ENCODE results near the gene RNU1-1.
A peak's percentile ranks its signal among the peaks of the same experiment; 100 is the strongest.
"Not testable (repeated sequence)": the region's sequence is repeated elsewhere in the genome, so short reads cannot be mapped to it uniquely, and the experiment has no call there.

RNU1-1 gene

DNA sequence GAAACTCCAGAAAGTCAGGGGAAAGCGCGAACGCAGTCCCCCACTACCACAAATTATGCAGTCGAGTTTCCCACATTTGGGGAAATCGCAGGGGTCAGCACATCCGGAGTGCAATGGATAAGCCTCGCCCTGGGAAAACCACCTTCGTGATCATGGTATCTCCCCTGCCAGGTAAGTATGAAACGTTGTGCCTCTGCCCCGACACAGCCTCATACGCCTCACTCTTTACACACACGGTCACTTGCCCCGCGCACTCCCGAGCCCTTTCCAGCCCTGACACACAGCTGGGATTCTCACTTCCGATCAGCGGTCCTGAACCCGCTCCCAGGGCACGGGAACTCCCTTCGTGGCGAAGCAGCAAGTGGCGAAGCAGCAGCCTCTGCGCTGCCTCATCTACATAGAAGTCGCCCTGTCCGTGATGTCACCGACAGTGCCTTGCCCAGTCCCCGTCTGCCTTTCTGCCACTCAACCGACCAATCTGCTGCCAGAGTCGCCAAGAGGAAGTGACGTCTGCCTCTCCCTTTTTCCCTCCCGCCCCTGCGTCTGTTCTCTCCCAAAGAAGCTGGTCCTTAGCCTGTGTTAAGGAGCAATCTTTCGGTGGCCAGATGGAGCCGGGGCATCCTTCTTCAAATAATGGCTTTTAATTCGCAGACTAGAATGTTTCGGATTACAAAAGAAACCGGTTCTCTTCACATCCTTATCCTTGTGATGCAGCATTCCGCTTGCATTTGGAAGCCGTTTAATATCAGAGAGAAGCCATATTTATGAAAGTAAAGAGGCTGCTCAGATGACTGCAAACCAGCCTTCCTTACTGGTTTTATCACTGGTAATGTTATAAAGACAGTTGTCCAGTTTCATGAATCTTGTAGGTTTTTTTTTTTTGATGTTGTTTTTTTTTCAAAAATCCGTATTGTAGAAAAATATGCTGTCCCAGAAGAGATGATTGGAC, at the start of gene RNU1-1:
TSS of gene RNU1-1 (minus strand) at position 179 of the 949 bp plus-strand sequence.
- not testable (repeated sequence) for DNase-seq (ENCODE audit: low spot score)

DNA sequence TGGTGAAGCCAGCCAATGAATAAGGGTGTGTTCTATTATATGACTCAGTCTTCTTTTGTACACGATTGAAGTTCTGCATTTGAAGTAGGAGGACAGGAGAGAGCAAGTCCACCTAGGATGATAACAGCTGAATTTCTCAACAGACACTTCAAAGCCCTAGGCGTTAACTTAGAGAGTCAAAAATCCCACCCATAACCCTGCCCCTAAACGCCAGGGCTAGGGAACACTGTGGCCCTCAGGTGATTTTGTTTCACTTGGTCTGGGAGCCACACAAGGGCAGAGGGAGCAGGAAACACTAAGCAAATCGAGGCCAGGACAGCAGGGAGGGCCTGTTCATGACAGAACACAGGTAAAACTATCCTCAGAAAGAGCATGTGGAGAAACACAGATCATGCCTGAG, 47.0 kb upstream of the RNU1-1 start:
- DNase-seq (ENCODE audit: low spot score) = not testable (repeated sequence)

DNA sequence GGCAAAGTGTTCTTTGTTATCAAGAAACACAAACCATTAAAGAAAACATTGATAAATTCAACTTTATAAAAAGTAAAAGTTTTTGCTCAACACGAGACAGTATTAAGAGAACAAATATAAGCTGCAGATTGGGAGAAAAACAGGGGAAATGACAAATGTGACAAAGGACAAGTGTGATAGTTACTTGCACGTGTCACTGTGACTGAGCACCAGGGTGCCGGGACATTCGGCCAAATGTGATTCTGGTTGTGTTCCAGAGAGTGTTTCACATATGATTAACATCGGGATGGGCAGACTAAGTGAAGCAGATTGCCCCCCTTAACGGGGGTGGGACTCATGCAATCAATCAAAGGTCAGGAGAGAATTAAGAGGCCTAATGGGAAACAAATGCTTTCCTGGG, 46.4 kb upstream of the RNU1-1 start:
- not testable (repeated sequence) for DNase-seq (ENCODE audit: low spot score)

GRCh38 chr1:16559688-16560087, 45.6 kb upstream of the RNU1-1 start:
- DNase-seq (ENCODE audit: low spot score) = not testable (repeated sequence)

DNA sequence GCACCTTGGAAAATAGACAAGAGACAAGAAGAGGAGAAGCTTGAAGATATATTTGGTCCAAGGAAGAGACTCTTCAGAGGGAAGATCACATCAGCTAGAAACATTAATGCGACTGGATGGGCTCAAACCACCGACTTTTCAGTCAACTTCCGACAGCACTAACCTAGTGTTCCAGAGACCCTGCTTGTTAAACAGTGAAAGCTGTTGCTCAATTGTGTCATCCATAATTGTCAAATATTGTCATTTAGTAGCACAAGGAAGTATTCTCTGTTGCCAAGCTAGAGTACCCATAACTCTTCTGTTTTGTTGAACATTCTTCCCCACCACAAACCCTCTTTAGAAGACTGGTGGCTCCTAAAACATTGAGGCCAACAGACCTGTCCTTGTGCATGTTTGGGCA, 42.9 kb upstream of the RNU1-1 start:
- not testable (repeated sequence) for DNase-seq (ENCODE audit: low spot score)

GRCh38 chr1:16553244-16553643, 39.2 kb upstream of the RNU1-1 start:
- not testable (repeated sequence) for DNase-seq (ENCODE audit: low spot score)

GRCh38 chr1:16550212-16550918, 36.3 kb upstream of the RNU1-1 start:
- DNase-seq (ENCODE audit: low spot score) = not testable (repeated sequence)

GRCh38 chr1:16549545-16549944, 35.5 kb upstream of the RNU1-1 start:
- DNase-seq (ENCODE audit: low spot score) = not testable (repeated sequence)

DNA sequence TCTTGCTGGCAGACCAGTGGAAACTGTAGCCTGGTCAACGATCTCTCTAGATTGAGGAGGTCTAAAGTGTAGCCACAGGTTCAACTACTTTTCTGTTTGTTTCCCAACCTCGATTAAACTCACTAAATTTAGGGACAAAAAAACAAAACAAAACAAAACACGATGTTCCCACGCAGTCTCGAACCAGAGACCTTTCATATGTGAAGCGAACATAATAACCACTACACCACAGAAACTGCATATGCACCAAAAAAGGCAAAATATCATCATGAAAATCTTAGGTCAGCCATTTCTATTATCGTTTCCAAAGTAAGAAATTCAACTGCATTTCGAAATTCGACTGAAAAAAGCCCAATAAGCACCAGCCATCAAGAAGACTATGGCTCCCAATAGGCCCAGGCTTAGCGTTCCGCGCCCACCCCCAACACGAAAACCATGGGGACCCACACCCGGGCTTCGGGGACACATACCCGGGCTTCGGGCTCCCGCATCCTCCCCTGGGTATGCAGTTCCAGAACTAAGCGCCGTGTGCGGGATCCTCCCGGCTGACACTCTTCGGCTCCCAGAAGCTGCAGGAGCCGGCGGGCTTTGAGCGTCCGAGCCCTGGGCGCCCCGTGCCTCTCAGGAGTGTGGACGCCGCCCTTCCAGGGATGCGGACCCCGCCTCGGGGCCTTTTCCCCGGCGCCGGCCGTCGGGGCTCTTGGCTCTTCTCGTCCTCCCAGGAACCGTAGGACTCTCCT, 33.6 kb upstream of the RNU1-1 start:
- not testable (repeated sequence) for DNase-seq (ENCODE audit: low spot score)

- peak; percentile 32 for DNase-seq (ENCODE audit: low spot score)
Measured at GRCh38 chr1:16545682-16546095, 31.6 kb upstream of the RNU1-1 start.

GRCh38 chr1:16540421-16540893, 26.4 kb upstream of the RNU1-1 start:
- DNase-seq (ENCODE audit: low spot score) = not testable (repeated sequence)

DNA sequence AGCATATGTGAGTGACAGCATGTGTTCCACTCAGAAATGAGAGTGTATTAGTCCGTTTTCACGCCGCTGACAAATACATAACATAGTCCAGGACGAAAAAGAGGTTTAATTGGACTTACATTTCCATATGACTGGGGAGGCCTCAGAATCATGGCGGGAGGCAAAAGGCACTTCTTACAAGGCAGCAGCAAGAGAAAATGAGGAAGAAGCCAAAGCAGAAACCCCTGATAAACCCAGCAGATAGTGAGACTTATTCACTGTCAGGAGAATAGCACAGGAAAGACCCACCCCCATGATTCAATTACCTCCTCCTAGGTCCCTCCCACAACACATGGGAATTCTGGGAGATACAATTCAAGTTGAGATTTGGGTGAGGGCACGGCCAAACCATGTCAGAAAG, 23.4 kb upstream of the RNU1-1 start:
- not testable (repeated sequence) for DNase-seq (ENCODE audit: low spot score)

DNA sequence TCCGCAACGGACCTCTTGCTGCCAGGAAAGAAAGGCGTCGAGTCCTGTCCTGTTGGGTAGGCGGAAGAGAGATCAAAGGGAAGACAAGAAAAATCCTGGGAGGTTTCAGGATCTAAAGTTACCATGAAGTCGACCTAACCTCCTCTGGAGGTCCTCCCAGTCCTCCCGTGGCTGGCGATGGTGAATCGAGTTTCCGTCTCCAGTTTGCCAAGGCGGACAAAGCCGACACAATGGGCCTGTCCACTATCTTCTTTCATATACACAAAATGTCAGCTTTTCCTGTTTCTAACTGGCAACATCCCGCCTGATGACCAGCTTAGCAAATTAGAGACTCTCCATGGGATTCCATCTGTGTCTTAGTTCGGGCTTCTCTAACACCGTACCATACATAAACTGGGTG, 22.7 kb upstream of the RNU1-1 start:
- not testable (repeated sequence) for DNase-seq (ENCODE audit: low spot score)

GRCh38 chr1:16535898-16536297, 21.8 kb upstream of the RNU1-1 start:
- not testable (repeated sequence) for DNase-seq (ENCODE audit: low spot score)

GRCh38 chr1:16535487-16535886, 21.4 kb upstream of the RNU1-1 start:
- DNase-seq (ENCODE audit: low spot score) = not testable (repeated sequence)

DNA sequence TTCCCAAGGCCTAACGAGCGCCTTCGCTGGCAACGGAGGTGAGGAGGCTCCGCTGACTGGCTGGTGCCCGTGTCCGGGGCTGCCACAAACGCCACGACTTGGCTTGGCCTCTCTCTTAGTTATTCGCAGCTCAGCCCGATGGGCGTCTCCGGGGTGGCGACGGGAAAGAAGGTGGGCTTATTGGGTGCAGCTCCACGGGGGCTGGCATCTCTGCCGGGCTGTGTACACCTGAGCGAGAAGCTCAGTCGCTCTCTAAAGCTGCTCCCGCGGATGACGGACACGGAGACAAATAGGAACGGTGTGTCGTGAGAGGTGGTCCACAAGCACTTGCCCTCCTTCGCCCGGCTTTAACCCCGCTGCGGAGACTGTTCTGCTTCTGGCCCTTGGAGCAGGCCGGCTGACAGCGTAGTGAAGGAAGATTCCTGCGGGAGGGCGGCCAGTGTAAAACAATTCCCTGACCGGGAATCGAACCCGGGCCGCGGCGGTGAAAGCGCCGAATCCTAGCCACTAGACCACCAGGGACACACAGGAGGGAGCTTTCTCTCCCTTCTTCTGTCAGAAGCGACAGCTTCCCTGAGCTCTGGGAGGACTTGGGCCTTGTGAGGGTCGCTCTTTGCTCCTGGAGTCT, 20.9 kb upstream of the RNU1-1 start:
- DNase-seq (ENCODE audit: low spot score) = not testable (repeated sequence)

DNA sequence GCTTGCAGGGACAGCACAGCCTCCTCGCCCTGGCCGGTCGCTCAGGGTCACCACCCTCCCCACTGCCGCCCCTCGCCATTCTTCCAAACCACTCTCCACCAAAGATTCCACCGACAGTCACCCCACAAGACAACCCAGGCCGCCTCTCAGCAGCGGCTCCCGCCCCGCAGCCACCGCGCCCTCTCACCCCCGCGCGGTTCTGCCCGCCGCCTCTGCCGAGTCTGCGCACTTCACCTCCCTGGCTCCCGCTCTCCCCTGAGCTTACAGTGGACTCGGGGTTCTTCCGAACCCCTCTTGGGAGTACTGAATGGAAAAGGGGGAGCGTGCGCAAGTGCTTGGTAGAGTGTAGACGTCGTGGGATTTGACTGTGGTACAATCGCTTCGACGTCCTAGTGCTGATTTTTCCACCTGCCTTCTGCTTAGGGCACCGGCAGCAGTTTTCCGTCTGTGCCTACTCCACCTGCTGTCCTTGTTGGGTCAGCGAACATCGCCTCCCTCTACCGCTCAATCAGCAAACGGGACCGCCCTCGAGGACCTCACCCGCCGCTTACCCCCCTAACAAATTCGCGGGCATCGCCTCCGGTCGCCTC, 20.2 kb upstream of the RNU1-1 start:
- DNase-seq (ENCODE audit: low spot score) = not testable (repeated sequence)

GRCh38 chr1:16532235-16532991, 18.3 kb upstream of the RNU1-1 start:
- DNase-seq (ENCODE audit: low spot score) = not testable (repeated sequence)

GRCh38 chr1:16528338-16528737, 14.3 kb upstream of the RNU1-1 start:
- not testable (repeated sequence) for DNase-seq (ENCODE audit: low spot score)

DNA sequence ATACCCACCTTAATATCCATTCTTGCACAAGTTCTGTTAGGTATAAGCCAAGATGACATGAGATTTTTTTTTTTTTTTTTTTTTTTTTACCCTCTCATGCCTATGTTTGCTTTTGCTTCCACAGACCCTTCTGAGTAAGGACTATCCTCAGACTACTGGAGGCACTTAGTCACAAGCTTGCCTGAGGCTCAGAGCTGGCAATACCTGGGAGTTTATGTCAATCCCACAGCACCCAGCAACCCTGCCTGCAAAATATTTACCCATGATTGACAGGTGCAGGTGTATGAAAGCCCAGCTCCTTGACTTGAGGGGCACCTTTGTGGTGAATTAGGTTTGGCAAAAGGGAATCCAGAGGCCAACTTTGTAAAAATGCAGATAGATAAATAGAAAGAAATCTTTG, 11.7 kb upstream of the RNU1-1 start:
- DNase-seq (ENCODE audit: low spot score) = not testable (repeated sequence)
